Activated naive CD4-positive, alpha-beta T cell treated with anti-CD3 and anti-CD28 coated beads for 36 hours (primary cell): ENCODE data around the gene SWSAP1. TPM values are rescaled to one million over a fixed set of nuclear protein-coding genes. Genes with fewer than 3 reads are reported as not detected.
"Not testable (repeated sequence)": the region's sequence is repeated elsewhere in the genome, so short reads cannot be mapped to it uniquely, and the experiment has no call there.

Source experiments
- CTCF ChIA-PET: fragments of 350-600 bp; sonication (Branson Sonifier 250); formaldehyde crosslinking; loops from one replicate; lab custom pipeline; 2021; ENCODE audit warnings: antibody characterized with exemption; lab: Charles Lee
- DNase-seq: peaks from one replicate; pipeline ENCODE4 v3.0.0-alpha.2; 2020
- H3K27ac Mint-ChIP-seq: one replicate; pipeline ENCODE4 v1.8.0; 2021; ENCODE audit warnings: mild to moderate bottlenecking, mixed read lengths
- H3K27me3 Mint-ChIP-seq: one replicate; pipeline ENCODE4 v1.8.0; 2021; ENCODE audit warnings: low read depth, mixed read lengths
- H3K36me3 Mint-ChIP-seq: one replicate; pipeline ENCODE4 v1.8.0; 2021; ENCODE audit warnings: low read depth, mixed read lengths
- H3K4me1 Mint-ChIP-seq: one replicate; pipeline ENCODE4 v1.8.0; 2021; ENCODE audit warnings: low read depth, mixed read lengths
- H3K4me3 Mint-ChIP-seq: one replicate; pipeline ENCODE4 v1.8.0; 2021; ENCODE audit warnings: mild to moderate bottlenecking, moderate library complexity, mixed read lengths
- H3K9me3 Mint-ChIP-seq: one replicate; pipeline ENCODE4 v1.8.0; 2021; ENCODE audit warnings: mixed read lengths
- intact Hi-C: fragments of 100-400 bp; cut with micrococcal nuclease; formaldehyde crosslinking; loops from one replicate; pipeline ENCODE4 v1.15.1; 2023
- total RNA-seq, 2 experiments: library from RNA; stranded (reverse); gene quantifications; one replicate each; pipeline ENCODE4 v1.2.3, GENCODE V29; 2021

The SWSAP1 gene
- total RNA-seq: 1 to 10 TPM; 1.1 to 2.1 TPM

- peaks cover 35% of the 10 kb centered on the region for H3K4me1 Mint-ChIP-seq
- H3K36me3 Mint-ChIP-seq: peaks cover 17% of the 10 kb centered on the region
- peak; percentile 99 for DNase-seq
- no peak within 1 kb of the TSS for H3K27ac Mint-ChIP-seq
- intact Hi-C loops: loop anchor here (1.0 to 10.0 kb wide), 8 partner anchors 28 to 720 kb away; partner anchors contain the start of genes CARM1, CCDC159, ECSIT and ILF3
- no peaks in the 10 kb centered on the region for H3K9me3 Mint-ChIP-seq
- H3K27me3 Mint-ChIP-seq: no peaks in the 10 kb centered on the region
- CTCF ChIA-PET: interaction anchor here (0.7 to 2.1 kb wide), 8 partner anchors 8 to 111 kb away, joined by 3 to 11 read pairs (median 4); partner anchors contain the start of genes EPOR and RAB3D
- no peak within 1 kb of the TSS for H3K4me3 Mint-ChIP-seq
These were observed at the start of gene SWSAP1 for GRCh38 chr19:11374433-11375142. Gene SWSAP1, plus strand, starts transcription at chr19:11374666. Its CDS starts 15 bp downstream, at chr19:11374681.

- peak overlapping the region; percentile 87 for H3K27ac Mint-ChIP-seq
- H3K4me3 Mint-ChIP-seq: peak overlapping the region; percentile 75
- intact Hi-C loops: loop anchor here (1.0 to 5.0 kb wide), 5 partner anchors 14 to 180 kb away; partner anchors contain the start of genes RAB3D, SWSAP1 and ZNF653
- peaks cover 20% of the 10 kb centered on the region for H3K4me1 Mint-ChIP-seq
- H3K9me3 Mint-ChIP-seq: no peaks in the 10 kb centered on the region
- no peaks in the 10 kb centered on the region for H3K36me3 Mint-ChIP-seq
- CTCF ChIA-PET: interaction anchor here (0.6 to 1.3 kb wide), 2 partner anchors 56 to 1287 kb away, joined by 4 to 5 read pairs; no protein-coding TSS in a partner anchor
- DNase-seq: no peak
- peaks cover 7% of the 10 kb centered on the region for H3K27me3 Mint-ChIP-seq
These were observed 49.6 kb upstream of the SWSAP1 start for GRCh38 chr19:11324748-11325389.

- Mint-ChIP-seq H3K4me3 (no peak overlapping the region), H3K27me3 (peaks cover 7% of the 10 kb centered on the region), H3K9me3 (no peaks in the 10 kb centered on the region), H3K4me1 (peaks cover 20% of the 10 kb centered on the region), H3K27ac (peak overlapping the region; percentile 18), H3K36me3 (peaks cover 3% of the 10 kb centered on the region)
- CTCF ChIA-PET: interaction anchor here (0.6 to 1.3 kb wide), 2 partner anchors 55 to 1287 kb away, joined by 4 to 5 read pairs; no protein-coding TSS in a partner anchor
- intact Hi-C loops: loop anchor here (2.0 kb wide), 2 partner anchors 13 to 49 kb away; partner anchors contain the start of genes RAB3D and SWSAP1
- no peak for DNase-seq
These were observed 48.9 kb upstream of the SWSAP1 start for GRCh38 chr19:11325544-11325943.

GRCh38 chr19:11330127-11330526 lies 44.3 kb upstream of the SWSAP1 start:
- Mint-ChIP-seq H3K27ac (no peak overlapping the region), H3K27me3 (no peaks in the 10 kb centered on the region), H3K9me3 (no peaks in the 10 kb centered on the region), H3K4me1 (no peaks in the 10 kb centered on the region), H3K4me3 (no peak overlapping the region), H3K36me3 (peaks cover 12% of the 10 kb centered on the region)
- no peak for DNase-seq
- intact Hi-C loops: no loop called here
- CTCF ChIA-PET: no interaction called here

GRCh38 chr19:11331502-11331901 lies 43.0 kb upstream of the SWSAP1 start:
- no peak for DNase-seq
- Mint-ChIP-seq H3K9me3 (no peaks in the 10 kb centered on the region), H3K27me3 (no peaks in the 10 kb centered on the region), H3K36me3 (peaks cover 22% of the 10 kb centered on the region), H3K4me1 (no peaks in the 10 kb centered on the region), H3K27ac (no peak overlapping the region), H3K4me3 (no peak overlapping the region)
- CTCF ChIA-PET: no interaction called here
- intact Hi-C loops: no loop called here

GRCh38 chr19:11332822-11333221 lies 41.6 kb upstream of the SWSAP1 start:
- Mint-ChIP-seq H3K9me3 (no peaks in the 10 kb centered on the region), H3K36me3 (peaks cover 27% of the 10 kb centered on the region), H3K4me3 (no peak overlapping the region), H3K27ac (no peak overlapping the region), H3K27me3 (no peaks in the 10 kb centered on the region), H3K4me1 (peaks cover 6% of the 10 kb centered on the region)
- CTCF ChIA-PET: interaction anchor here (0.6 to 0.7 kb wide), 3 partner anchors 78 to 393 kb away, joined by 4 to 5 read pairs (median 5); no protein-coding TSS in a partner anchor
- intact Hi-C loops: no loop called here
- DNase-seq: no peak

GRCh38 chr19:11333838-11334237 lies 40.6 kb upstream of the SWSAP1 start:
- H3K27ac Mint-ChIP-seq: not testable (repeated sequence)

GRCh38 chr19:11335449-11336146 lies 38.9 kb upstream of the SWSAP1 start:
- no peaks in the 10 kb centered on the region for H3K9me3 Mint-ChIP-seq
- H3K27me3 Mint-ChIP-seq: no peaks in the 10 kb centered on the region
- no peak for DNase-seq
- H3K27ac Mint-ChIP-seq: no peak overlapping the region
- peaks cover 17% of the 10 kb centered on the region for H3K4me1 Mint-ChIP-seq
- intact Hi-C loops: no loop called here
- CTCF ChIA-PET: no interaction called here
- H3K4me3 Mint-ChIP-seq: no peak overlapping the region
- H3K36me3 Mint-ChIP-seq: peaks cover 23% of the 10 kb centered on the region

More at GRCh38 chr19:11333838-11334237, 40.6 kb upstream of the SWSAP1 start:
- H3K9me3 Mint-ChIP-seq, intact Hi-C loops, H3K4me3 Mint-ChIP-seq, H3K27me3 Mint-ChIP-seq, CTCF ChIA-PET, DNase-seq: not testable (repeated sequence)
- H3K4me1 Mint-ChIP-seq: peaks cover 12% of the 10 kb centered on the region
- peaks cover 27% of the 10 kb centered on the region for H3K36me3 Mint-ChIP-seq

- no peak for DNase-seq
- no peaks in the 10 kb centered on the region for H3K27me3 Mint-ChIP-seq
- CTCF ChIA-PET: interaction anchor here (1.5 kb wide), 1 partner anchor 18 kb away, joined by 3 read pairs; no protein-coding TSS in a partner anchor
- H3K4me3 Mint-ChIP-seq: no peak overlapping the region
- H3K36me3 Mint-ChIP-seq: peaks cover 22% of the 10 kb centered on the region
- intact Hi-C loops: no loop called here
- peaks cover 17% of the 10 kb centered on the region for H3K4me1 Mint-ChIP-seq
- H3K9me3 Mint-ChIP-seq: no peaks in the 10 kb centered on the region
- H3K27ac Mint-ChIP-seq: no peak overlapping the region
These were observed 37.4 kb upstream of the SWSAP1 start for GRCh38 chr19:11337080-11337479.

- Mint-ChIP-seq H3K9me3 (no peaks in the 10 kb centered on the region), H3K36me3 (peaks cover 22% of the 10 kb centered on the region), H3K4me1 (peaks cover 17% of the 10 kb centered on the region), H3K27me3 (no peaks in the 10 kb centered on the region), H3K27ac (no peak overlapping the region), H3K4me3 (no peak overlapping the region)
- DNase-seq: no peak
- CTCF ChIA-PET: interaction anchor here (0.7 to 1.5 kb wide), 2 partner anchors 19 to 144 kb away, joined by 3 to 4 read pairs; no protein-coding TSS in a partner anchor
- intact Hi-C loops: loop anchor here (2.0 kb wide), 1 partner anchor 13 kb away; no protein-coding TSS in a partner anchor
These were observed 36.3 kb upstream of the SWSAP1 start for GRCh38 chr19:11338121-11338520.

GRCh38 chr19:11338569-11339253 lies 35.8 kb upstream of the SWSAP1 start:
- H3K4me3 Mint-ChIP-seq: peak overlapping the region; percentile 79
- H3K27ac Mint-ChIP-seq: no peak overlapping the region
- H3K27me3 Mint-ChIP-seq: no peaks in the 10 kb centered on the region
- intact Hi-C loops: loop anchor here (2.0 kb wide), 1 partner anchor 14 kb away; no protein-coding TSS in a partner anchor
- peaks cover 17% of the 10 kb centered on the region for H3K4me1 Mint-ChIP-seq
- CTCF ChIA-PET: interaction anchor here (0.7 to 1.5 kb wide), 2 partner anchors 19 to 144 kb away, joined by 3 to 4 read pairs; no protein-coding TSS in a partner anchor
- peaks cover 22% of the 10 kb centered on the region for H3K36me3 Mint-ChIP-seq
- H3K9me3 Mint-ChIP-seq: no peaks in the 10 kb centered on the region
- no peak for DNase-seq
